Activated naive CD8-positive, alpha-beta T cell (primary cell): Measurements from ENCODE around the gene KNDC1.

Source experiments
- H3K27ac Mint-ChIP-seq: one replicate; pipeline ENCODE4 v1.8.0; 2021; ENCODE audit warnings: mixed read lengths
- H3K27me3 Mint-ChIP-seq: one replicate; pipeline ENCODE4 v1.8.0; 2021; ENCODE audit warnings: mixed read lengths
- H3K36me3 Mint-ChIP-seq: one replicate; pipeline ENCODE4 v1.8.0; 2021; ENCODE audit warnings: mixed read lengths
- H3K4me1 Mint-ChIP-seq: one replicate; pipeline ENCODE4 v1.8.0; 2021; ENCODE audit warnings: low read depth, mixed read lengths
- H3K4me3 Mint-ChIP-seq: one replicate; pipeline ENCODE4 v1.8.0; 2021; ENCODE audit warnings: mild to moderate bottlenecking, mixed read lengths
- H3K9me3 Mint-ChIP-seq: one replicate; pipeline ENCODE4 v1.8.0; 2021; ENCODE audit warnings: low read depth, mixed read lengths

The KNDC1 gene

DNA sequence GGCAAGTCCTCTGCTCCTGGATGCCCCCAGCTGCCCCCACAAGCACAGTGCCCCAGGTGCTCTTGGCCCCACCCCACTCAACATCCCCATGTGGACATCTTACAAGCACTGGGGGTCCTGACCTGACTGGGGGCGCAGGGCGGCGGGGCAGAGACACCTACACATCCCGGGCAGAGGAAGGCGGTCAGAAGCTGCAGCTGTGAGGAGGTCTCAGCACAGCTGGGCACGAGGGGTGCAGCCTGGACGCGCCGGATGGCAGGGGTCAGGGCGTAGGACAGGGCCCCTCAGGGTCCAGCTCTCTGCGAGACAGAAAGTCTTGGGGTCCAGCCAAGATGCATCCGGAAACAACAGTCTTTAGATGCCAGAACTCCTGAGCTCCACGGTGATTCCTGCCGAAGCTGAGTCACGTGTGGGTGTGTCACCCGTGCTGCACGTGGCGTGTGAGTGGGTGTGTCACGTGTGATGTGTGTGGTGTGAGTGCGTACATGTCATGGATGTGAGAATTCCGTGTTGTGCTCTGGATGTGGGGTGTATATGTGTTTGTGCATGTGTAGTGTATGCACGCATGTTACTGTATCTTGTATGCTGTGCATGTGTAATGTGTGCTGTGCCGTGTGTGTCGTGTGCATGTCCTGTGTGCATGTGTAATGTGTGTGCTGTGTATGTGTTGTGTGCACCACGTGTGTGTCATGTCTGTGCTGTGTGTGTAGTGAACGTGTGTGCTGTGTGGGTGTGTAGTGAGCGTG, 82.8 kb downstream of the KNDC1 start:
- no peaks in the 10 kb centered on the region for H3K36me3 Mint-ChIP-seq
- no peaks in the 10 kb centered on the region for H3K9me3 Mint-ChIP-seq
- H3K27me3 Mint-ChIP-seq = peaks cover 18% of the 10 kb centered on the region
- peaks cover 14% of the 10 kb centered on the region for H3K4me1 Mint-ChIP-seq
- no peak overlapping the region for H3K27ac Mint-ChIP-seq
- H3K4me3 Mint-ChIP-seq = no peak overlapping the region

DNA sequence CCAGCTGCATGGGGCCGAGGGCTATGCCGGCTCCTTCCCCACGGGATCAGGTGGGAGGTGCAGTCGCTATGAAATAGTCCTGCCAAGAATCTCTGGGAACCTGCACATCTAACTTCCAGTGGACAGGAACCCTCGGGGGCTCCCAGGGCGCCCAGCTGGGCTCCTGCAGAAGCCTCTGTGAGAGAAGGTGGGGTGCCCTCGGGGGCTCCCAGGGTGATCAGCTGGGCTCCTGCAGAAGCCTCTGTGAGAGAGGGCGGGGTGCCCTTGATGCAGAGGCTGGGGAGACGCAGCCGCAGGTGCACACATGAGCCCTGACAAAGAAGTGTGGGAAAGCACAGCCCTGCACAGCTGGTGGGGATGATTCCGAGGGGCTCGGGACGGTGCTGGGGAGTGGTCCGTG, 83.6 kb downstream of the KNDC1 start:
- Mint-ChIP-seq H3K27me3 (peaks cover 16% of the 10 kb centered on the region), H3K4me3 (no peak overlapping the region), H3K4me1 (peaks cover 14% of the 10 kb centered on the region)

DNA sequence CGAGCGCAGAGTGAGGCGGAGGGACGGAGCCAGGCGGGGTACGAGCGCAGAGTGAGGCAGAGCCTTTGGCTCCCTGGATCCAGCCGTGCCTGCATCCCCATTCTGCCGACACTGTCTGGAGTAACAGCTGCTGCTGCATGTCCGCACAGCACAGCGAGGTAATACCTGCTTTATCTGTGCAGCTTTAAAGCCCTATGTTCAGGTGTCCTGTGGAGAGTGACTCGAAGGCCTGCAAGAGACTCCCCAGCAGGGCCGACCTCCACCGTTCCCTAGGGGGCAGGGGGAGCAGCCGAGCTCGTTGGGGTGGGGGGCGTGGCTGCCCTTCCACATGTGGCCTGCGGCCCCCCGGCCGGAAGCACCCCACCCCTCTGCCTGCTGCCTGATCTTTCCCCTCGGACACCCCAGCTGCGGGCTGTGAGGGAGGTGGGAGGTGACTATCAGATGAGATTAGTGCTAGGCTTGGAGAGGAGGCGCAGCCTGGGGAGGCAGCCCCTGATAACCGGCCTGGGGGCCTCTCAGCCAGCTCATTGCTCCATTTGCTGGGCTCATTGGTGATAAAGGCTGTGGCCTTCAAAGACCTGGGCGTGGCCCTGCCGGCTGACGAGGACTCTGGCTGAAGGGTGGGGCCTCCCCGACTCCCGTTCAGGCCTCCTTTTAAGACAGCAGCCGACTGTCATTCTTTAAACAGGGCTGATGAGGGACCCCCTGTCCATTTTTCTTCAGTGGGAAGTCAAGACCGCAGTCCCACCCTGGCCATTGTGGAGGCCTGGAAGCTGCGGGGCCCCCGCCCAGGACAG, 85.6 kb downstream of the KNDC1 start:
- Mint-ChIP-seq H3K27me3 (peaks cover 9% of the 10 kb centered on the region), H3K4me3 (no peak overlapping the region), H3K27ac (no peak overlapping the region), H3K36me3 (no peaks in the 10 kb centered on the region), H3K9me3 (no peaks in the 10 kb centered on the region), H3K4me1 (peaks cover 14% of the 10 kb centered on the region)

More for the DNA sequence above, 83.6 kb downstream of the KNDC1 start:
- no peak overlapping the region for H3K27ac Mint-ChIP-seq
- no peaks in the 10 kb centered on the region for H3K36me3 Mint-ChIP-seq
- no peaks in the 10 kb centered on the region for H3K9me3 Mint-ChIP-seq

DNA sequence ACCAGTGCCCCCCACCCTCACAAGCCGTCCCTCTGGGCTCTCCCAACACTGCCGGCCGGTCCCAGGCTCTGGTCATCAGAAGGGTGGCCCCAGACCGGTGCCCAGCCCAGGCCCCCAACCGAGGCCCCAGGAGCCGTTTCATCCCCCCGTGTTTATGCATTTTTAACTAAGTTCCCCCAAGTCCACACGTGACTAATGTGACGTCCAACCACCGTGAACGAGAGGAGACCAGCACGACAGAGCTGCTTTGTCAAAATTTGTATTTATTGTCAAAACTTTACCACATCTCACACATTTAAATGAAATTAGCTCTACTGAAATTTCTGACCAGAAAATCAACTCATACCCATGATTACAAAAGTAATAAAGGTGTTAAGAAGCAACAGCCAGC, 86.2 kb downstream of the KNDC1 start:
- Mint-ChIP-seq H3K4me3 (no peak overlapping the region), H3K9me3 (no peaks in the 10 kb centered on the region), H3K4me1 (peaks cover 9% of the 10 kb centered on the region), H3K27ac (no peak overlapping the region), H3K36me3 (no peaks in the 10 kb centered on the region), H3K27me3 (peaks cover 5% of the 10 kb centered on the region)

DNA sequence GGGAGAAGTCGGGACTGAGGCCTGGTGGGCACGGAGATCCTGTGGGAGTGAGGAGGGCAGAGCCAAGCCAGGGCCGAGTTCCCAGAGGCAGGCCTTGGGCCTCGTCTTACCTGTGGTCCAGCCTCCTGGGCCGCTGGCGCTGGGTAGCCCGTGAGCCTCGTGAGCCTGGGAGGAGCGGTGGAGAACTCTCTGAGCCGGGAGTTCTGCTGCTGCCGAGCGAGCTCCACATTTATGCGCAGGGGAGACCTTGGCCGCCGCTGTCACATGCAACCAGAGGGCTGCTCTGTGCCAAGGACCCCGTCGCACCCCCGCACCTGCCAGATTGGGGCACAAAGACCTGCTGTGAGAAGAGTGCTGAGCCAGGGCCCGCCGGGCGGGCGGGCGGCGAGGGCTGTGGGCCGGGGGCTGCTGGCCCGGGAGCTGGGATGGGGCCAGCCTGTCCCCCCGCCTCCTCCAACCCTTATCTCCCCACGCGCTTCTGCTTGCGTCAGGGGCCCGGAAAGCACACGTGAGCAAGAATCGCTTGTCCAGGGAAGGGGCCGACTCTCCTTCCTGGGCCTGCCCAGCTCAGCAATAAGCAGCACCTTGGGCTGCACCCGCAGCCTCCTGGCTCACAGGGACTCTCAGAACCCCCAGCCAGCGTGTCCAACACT, 87.8 kb downstream of the KNDC1 start:
- H3K4me1 Mint-ChIP-seq = no peaks in the 10 kb centered on the region
- H3K4me3 Mint-ChIP-seq = no peak overlapping the region
- H3K9me3 Mint-ChIP-seq = no peaks in the 10 kb centered on the region
- H3K27ac Mint-ChIP-seq = no peak overlapping the region
- peaks cover 3% of the 10 kb centered on the region for H3K27me3 Mint-ChIP-seq
- no peaks in the 10 kb centered on the region for H3K36me3 Mint-ChIP-seq

DNA sequence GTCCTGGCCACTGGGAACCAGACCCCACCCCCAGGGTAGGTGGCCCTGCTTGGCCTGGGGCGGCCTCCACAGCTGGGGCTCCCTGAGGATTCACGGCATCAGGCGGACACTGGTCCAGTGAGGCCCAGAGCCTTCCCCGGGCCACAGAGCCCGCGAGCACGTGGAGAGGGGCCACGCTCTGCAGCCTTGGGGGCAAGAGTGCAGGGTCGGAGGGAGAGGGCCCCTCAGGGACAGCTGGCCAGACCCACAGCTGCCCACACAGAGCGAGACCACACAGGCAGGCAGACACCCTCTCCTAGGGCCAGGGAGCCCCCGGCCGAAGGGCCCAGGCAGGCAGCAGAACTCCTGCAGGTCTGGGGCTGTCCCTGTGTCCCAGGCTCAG, 88.3 kb downstream of the KNDC1 start:
- no peaks in the 10 kb centered on the region for H3K9me3 Mint-ChIP-seq
- no peak overlapping the region for H3K27ac Mint-ChIP-seq
- H3K27me3 Mint-ChIP-seq = no peaks in the 10 kb centered on the region

DNA sequence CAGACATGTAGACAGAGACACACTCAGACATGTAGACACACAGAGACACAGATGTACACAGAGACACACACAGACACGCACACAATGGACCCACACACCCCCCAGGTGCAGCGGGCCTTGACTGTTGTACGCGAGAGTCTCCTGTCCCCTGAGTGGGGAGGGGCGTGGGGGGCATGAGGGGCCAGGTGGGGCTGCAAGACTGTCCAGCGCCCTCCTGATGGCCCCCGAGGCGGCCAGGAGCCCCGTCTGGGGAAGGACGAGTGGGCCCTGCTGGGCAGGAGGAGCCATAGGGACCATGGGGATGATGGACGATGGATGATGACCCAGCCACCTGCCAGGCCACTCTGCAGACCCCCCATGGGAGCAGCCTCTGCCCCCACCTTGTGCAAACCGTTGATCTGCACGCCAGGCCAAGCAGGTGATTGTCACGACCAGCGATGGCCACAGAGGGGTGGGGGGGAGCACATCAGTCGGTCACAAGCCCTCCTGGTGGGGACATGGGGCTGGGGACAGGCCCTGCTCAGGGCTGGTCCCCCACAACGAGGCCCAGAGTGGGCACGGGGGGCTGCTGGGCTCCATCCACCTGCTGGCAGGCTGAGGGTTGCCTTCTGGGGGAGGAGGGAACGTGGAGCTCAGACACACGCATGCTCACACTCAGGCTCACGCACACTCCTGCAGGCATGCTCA, 89.2 kb downstream of the KNDC1 start:
- H3K27me3 Mint-ChIP-seq = no peaks in the 10 kb centered on the region
- no peaks in the 10 kb centered on the region for H3K4me1 Mint-ChIP-seq
- H3K27ac Mint-ChIP-seq = no peak overlapping the region

More for the DNA sequence above, 88.3 kb downstream of the KNDC1 start:
- Mint-ChIP-seq H3K36me3 (no peaks in the 10 kb centered on the region), H3K4me1 (no peaks in the 10 kb centered on the region), H3K4me3 (no peak overlapping the region)

DNA sequence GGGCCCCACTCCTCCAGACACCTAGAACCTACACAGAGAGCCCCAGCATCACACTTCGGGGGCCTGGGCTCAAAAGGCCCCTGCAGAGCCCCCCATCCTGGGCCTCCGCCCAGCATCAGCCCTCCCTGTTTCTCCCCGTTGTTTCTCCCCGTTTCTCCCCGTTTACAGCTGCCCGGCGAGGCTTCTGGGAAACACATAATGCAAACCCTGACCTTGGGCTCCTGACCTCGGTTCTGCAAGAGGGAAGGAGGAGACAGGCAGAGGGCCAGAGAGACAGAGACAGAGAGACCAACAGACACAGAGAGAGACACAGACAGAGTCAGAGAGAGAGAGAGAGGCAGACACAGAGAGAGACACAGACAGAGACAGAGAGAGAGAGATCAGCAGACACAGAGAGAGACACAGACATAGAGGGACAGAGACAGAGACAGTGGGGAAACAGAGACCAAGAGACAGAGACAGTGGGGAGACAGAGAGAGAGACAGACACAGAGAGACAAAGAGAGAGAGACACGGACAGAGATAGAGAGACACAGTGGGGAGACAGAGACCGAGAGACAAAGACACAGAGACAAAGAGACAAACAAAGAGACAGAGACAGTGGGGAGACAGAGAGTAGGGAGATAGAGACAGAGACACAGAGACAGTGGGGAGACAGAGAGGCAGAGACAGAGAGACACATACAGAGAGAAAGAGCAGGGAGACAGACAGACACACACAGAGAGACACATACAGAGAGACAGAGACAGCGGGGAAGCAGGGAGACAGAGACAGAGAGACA, 90.1 kb downstream of the KNDC1 start:
- no peaks in the 10 kb centered on the region for H3K9me3 Mint-ChIP-seq
- H3K4me1 Mint-ChIP-seq = no peaks in the 10 kb centered on the region
- no peak overlapping the region for H3K27ac Mint-ChIP-seq
- H3K36me3 Mint-ChIP-seq = no peaks in the 10 kb centered on the region
- H3K27me3 Mint-ChIP-seq = no peaks in the 10 kb centered on the region
- no peak overlapping the region for H3K4me3 Mint-ChIP-seq

More for the DNA sequence above, 89.2 kb downstream of the KNDC1 start:
- Mint-ChIP-seq H3K9me3 (no peaks in the 10 kb centered on the region), H3K4me3 (no peak overlapping the region), H3K36me3 (no peaks in the 10 kb centered on the region)

DNA sequence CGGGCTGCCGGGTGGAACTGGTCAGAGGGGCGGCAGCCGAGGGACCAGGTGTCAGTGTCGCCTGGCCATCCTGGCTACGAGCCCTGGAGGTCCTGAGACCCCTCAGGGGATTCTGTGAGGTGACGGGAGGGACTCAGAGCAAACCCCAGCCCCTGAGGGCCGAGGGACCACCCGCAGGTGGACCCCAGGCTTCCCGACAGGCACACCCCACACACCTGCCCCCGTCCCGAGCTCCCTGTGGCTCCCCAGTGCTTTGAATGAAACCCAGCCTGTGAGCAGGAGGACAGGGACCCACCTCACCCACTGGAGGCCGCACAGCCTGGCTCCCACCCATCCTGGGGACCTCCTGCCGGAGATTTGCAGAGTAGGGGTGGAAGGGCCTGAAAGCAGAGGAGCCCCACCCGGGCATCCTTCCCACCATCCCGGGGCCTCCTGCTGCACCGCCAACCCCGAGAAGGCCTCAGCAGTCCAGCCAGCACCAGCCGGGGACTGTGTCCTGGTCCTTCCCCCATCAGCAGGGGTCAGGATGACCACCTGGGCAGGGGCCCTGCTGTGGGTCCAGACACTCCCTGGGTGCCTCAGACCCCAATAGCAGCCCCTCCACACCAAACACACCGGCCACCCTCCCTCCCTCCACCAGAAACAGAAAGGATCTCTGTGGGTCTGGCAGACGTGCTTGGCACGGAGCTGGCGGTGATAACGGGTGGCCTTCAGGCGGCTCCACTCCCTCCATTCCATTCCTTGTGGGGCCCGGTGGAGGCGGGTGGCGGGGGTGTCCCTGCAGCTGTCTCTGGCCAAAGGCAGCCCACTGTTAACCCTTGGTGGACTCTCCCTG, 91.6 kb downstream of the KNDC1 start:
- no peak overlapping the region for H3K4me3 Mint-ChIP-seq
- H3K4me1 Mint-ChIP-seq = no peaks in the 10 kb centered on the region
- no peaks in the 10 kb centered on the region for H3K9me3 Mint-ChIP-seq
- H3K36me3 Mint-ChIP-seq = no peaks in the 10 kb centered on the region
- H3K27me3 Mint-ChIP-seq = no peaks in the 10 kb centered on the region
- H3K27ac Mint-ChIP-seq = no peak overlapping the region

DNA sequence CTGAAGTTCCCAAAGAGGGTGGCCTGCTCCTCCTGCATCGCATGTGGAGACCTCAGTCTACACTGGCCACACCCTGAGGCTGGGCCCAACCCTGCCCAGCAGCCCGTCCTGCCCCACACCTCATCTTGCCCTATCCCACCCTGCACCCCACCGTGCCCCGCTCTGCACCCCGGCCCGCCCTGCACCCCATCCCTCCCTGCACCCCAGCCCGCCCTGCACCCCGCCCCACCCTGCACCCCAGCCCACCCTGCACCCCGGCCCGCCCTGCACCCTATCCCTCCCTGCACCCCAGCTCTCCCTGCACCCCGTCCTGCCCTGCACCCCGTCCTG, 92.2 kb downstream of the KNDC1 start:
- no peaks in the 10 kb centered on the region for H3K27me3 Mint-ChIP-seq
- peaks cover 4% of the 10 kb centered on the region for H3K4me1 Mint-ChIP-seq
- H3K4me3 Mint-ChIP-seq = no peak overlapping the region
- no peaks in the 10 kb centered on the region for H3K9me3 Mint-ChIP-seq
- no peak overlapping the region for H3K27ac Mint-ChIP-seq
- no peaks in the 10 kb centered on the region for H3K36me3 Mint-ChIP-seq

DNA sequence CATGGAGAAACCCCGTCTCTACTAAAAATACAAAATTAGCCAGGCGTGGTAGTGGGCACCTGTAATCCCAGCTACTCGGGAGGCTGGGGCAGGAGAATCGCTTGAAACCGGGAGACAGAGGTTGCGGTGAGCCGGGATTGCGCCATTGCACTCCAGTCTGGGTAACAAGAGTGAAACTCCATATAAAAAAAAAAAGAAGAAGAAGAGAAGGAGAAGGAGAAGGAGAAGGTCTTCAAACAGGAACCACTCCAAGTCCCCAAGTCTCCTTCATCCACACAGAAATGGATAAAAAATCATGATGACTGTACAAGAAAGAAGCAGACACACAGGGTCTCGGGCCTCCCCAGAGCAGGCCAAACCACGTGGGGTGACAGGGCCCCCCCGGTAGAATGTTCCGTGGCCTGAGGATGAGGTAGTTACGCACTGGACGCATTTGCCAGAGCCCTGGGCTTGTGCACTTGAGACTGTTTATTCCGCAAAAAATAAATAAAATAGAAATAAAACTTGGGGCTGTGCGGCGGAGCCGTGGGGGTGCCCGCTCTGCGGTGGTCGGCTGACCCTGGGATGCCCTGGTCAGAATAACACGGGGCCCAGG, 93.4 kb downstream of the KNDC1 start:
- no peaks in the 10 kb centered on the region for H3K9me3 Mint-ChIP-seq
- no peak overlapping the region for H3K4me3 Mint-ChIP-seq
- no peaks in the 10 kb centered on the region for H3K36me3 Mint-ChIP-seq
- H3K27ac Mint-ChIP-seq = no peak overlapping the region
- peaks cover 11% of the 10 kb centered on the region for H3K4me1 Mint-ChIP-seq
- H3K27me3 Mint-ChIP-seq = no peaks in the 10 kb centered on the region

DNA sequence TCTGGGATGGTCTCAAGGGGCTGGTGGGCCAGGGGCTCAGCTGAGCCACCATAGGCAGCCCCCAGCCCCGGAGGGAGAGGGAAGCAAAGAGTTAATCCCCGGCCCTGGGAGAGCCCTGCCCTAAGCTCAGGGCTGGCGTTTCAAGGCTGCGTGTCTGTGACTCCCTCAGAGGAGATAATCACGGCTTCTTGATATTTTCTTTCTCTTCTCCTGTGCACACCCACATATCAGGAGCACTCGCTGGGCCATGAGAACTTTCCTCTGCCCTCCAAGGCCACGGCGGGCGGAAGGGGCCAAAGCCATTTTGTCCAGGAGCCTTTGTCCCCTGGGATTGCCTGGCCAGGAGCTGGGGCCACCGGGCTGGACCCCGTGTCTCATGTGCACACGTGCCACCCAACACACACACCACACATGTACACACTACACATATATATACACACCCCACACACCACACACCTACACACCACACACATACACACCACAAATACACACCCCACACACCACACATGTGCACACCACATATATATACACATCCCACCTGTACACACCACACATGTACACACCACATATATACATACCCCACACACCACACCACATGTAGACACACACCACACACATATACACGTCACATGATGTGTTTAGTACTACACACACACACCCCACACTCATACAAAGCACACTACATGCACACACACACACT, 94.6 kb downstream of the KNDC1 start:
- H3K36me3 Mint-ChIP-seq = no peaks in the 10 kb centered on the region
- H3K4me1 Mint-ChIP-seq = peaks cover 18% of the 10 kb centered on the region
- no peaks in the 10 kb centered on the region for H3K27me3 Mint-ChIP-seq
- no peaks in the 10 kb centered on the region for H3K9me3 Mint-ChIP-seq
- no peak overlapping the region for H3K4me3 Mint-ChIP-seq
- peak overlapping the region; percentile 13 for H3K27ac Mint-ChIP-seq

DNA sequence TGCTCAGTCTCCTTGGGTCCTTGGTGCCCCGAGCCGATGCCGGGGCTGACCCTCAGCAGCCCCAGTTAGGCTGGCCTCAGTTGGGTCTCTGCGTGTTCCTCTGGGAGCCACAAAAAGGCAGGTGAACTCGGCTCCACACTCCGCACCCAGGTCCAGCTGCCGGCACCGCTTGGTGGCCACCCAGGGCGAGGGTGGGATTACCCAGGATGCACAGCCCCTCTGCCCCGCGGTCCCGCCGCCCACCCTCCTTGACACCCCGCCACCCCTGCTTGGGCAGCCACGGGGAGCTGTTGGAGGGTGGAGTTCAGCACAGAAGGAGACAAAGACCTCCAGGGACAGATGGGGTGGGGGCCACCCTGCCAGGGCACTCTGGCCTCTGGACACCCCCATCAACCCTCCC, 95.3 kb downstream of the KNDC1 start:
- Mint-ChIP-seq H3K9me3 (no peaks in the 10 kb centered on the region), H3K27me3 (no peaks in the 10 kb centered on the region), H3K36me3 (no peaks in the 10 kb centered on the region), H3K4me3 (no peak overlapping the region), H3K27ac (no peak overlapping the region), H3K4me1 (peaks cover 24% of the 10 kb centered on the region)
